Smooth muscle cell (in vitro differentiated cells): Measurements from ENCODE around the gene S100A5. TPM values are rescaled to one million over a fixed set of nuclear protein-coding genes. Genes with fewer than 3 reads are reported as not detected.
A peak's percentile ranks its signal among the peaks of the same experiment; 100 is the strongest.

Source experiments
- DNase-seq: peaks from one replicate; lab custom pipeline; 2025; ENCODE audit not compliant: unreplicated experiment; lab: John Stamatoyannopoulos, UW
- H2AFZ ChIP-seq: fragments of 200-600 bp; sonication (generic); 2 replicates; pipeline ENCODE4 v1.6.0; 2016; ENCODE audit warnings: antibody characterized with exemption, low read depth, mild to moderate bottlenecking
- H3F3A ChIP-seq: fragments of 200-600 bp; sonication (generic); 2 replicates; pipeline ENCODE4 v1.6.0; 2017; ENCODE audit warnings: antibody characterized with exemption, low read depth
- H3K27ac ChIP-seq: fragments of 200-600 bp; sonication (generic); 2 replicates; pipeline ENCODE4 v1.5.1; 2016; ENCODE audit warnings: low read depth, mild to moderate bottlenecking
- H3K27me3 ChIP-seq: fragments of 200-600 bp; sonication (generic); 2 replicates; pipeline ENCODE4 v1.6.1; 2016; ENCODE audit warnings: low read depth, mild to moderate bottlenecking
- H3K36me3 ChIP-seq: fragments of 200-600 bp; sonication (generic); 2 replicates; pipeline ENCODE4 v1.5.1; 2016; ENCODE audit warnings: low read depth
- H3K4me1 ChIP-seq: fragments of 200-600 bp; sonication (generic); 2 replicates; pipeline ENCODE4 v1.5.1; 2016; ENCODE audit warnings: low read depth
- H3K4me2 ChIP-seq: fragments of 200-600 bp; sonication (generic); 2 replicates; pipeline ENCODE4 v1.6.0; 2016; ENCODE audit warnings: mild to moderate bottlenecking
- H3K4me3 ChIP-seq: fragments of 200-600 bp; sonication (generic); 2 replicates; pipeline ENCODE4 v1.5.1; 2016; ENCODE audit warnings: mild to moderate bottlenecking
- H3K79me2 ChIP-seq: fragments of 200-600 bp; sonication (generic); 2 replicates; pipeline ENCODE4 v1.6.0; 2016; ENCODE audit warnings: low read depth, mild to moderate bottlenecking
- H3K9ac ChIP-seq: fragments of 200-600 bp; sonication (generic); 2 replicates; pipeline ENCODE4 v1.6.0; 2016; ENCODE audit warnings: low read depth
- H3K9me3 ChIP-seq: fragments of 200-600 bp; sonication (generic); replicated peaks from 2 replicates; pipeline ENCODE4 v1.5.1; 2016; ENCODE audit warnings: low read depth
- H4K20me1 ChIP-seq: fragments of 200-600 bp; sonication (generic); 2 replicates; pipeline ENCODE4 v1.6.0; 2016; ENCODE audit warnings: low read depth
- CTCF ChIP-seq: fragments of 200-600 bp; sonication (generic); IDR thresholded peaks from 2 replicates; pipeline ENCODE4 v1.5.1; 2017; ENCODE audit warnings: borderline replicate concordance, mild to moderate bottlenecking, antibody characterized with exemption; ENCODE audit not compliant: insufficient read depth, poor library complexity, severe bottlenecking
- WGBS: methylation state at CpG from one replicate; pipeline ENCODE4 v1.1.7; 2016; ENCODE audit warnings: low lambda C conversion rate; 5-methylcytosine and 5-hydroxymethylcytosine counted together
- polyA plus RNA-seq: library from polyadenylated mRNA; unstranded; fragments of >200 nt; fragmentation: Nextera tagmentation; extraction: Ambion mirVana; gene quantifications from 2 replicates; pipeline ENCODE4 v1.2.1, GENCODE V29; 2016
- total RNA-seq: library from RNA; depleted of rRNA; stranded (reverse); fragments of >200 nt; gene quantifications from 2 replicates; pipeline ENCODE4 v1.2.3, GENCODE V29; 2014

The S100A5 gene
- total and polyA plus RNA-seq, 2 experiments from 2014 or later, result 1.6 to 6.2 TPM

DNA sequence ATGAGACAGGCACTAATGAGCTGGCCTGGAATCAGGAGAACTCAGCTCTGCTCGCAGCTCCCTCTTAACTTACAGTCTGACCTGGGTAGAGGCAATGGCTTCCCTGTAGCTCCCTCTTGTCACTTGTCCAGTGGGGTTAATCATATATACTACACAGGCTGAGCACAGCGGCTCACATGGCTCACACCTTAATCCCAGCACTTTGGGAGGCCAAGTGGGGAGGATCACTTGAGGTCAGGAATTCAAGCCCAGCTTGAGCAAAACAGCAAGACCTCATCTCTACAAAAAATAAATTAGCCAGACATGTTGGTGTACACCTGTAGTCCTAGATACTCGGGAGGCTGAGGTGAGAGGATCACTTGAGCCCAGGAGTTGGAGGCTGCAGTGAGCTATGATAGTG, 9.1 kb downstream of the S100A5 start:
- H3K4me1 ChIP-seq, result peaks cover 10% of the 10 kb centered on the region
- no peaks in the 10 kb centered on the region for H3K36me3 ChIP-seq
- DNase-seq, result no peak
- H3K27ac ChIP-seq, result no peak overlapping the region
- H3K9me3 ChIP-seq, result no peaks in the 10 kb centered on the region
- H3K9ac ChIP-seq, result no peak overlapping the region
- TF ChIP-seq CTCF, result no peak
- peaks cover 6% of the 10 kb centered on the region for H4K20me1 ChIP-seq
- 92% methylated on average over 3 of the region's 3 CpGs for WGBS
- no peak overlapping the region for H3K4me2 ChIP-seq
- peaks cover 10% of the 10 kb centered on the region for H3K79me2 ChIP-seq
- H3F3A ChIP-seq, result peaks cover 13% of the 10 kb centered on the region
- H3K27me3 ChIP-seq, result no peaks in the 10 kb centered on the region
- no peak overlapping the region for H2AFZ ChIP-seq
- no peak overlapping the region for H3K4me3 ChIP-seq

DNA sequence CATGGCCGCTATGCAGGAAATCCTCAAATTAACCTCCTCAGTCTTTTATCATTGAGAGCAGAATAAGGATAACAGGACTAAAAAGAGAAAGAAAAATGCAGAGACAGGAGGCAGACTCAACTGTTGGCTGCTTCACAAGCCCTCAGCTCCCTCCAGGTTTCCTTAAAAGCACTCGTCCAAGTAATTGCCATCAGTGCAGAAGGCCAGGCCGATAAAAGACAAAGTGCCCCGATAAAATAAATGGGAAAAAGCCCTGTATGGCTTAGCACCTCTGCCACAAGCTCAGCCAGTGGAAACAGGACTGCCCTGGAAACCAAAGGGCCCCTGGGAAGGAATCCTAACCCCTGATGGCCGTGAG, 13.1 kb downstream of the S100A5 start:
- Histone ChIP-seq H3K9ac (no peak overlapping the region), H3K27ac (peak overlapping the region; percentile 37), H2AFZ (no peak overlapping the region), H3K79me2 (no peaks in the 10 kb centered on the region), H3K4me1 (no peaks in the 10 kb centered on the region), H3K4me3 (no peak overlapping the region), H3K36me3 (no peaks in the 10 kb centered on the region), H3K9me3 (no peaks in the 10 kb centered on the region), H4K20me1 (no peaks in the 10 kb centered on the region), H3K4me2 (no peak overlapping the region), H3K27me3 (no peaks in the 10 kb centered on the region), H3F3A (no peaks in the 10 kb centered on the region)
- TF ChIP-seq CTCF, result no peak
- no peak for DNase-seq
- WGBS, result 70% methylated on average over 5 of the region's 5 CpGs

DNA sequence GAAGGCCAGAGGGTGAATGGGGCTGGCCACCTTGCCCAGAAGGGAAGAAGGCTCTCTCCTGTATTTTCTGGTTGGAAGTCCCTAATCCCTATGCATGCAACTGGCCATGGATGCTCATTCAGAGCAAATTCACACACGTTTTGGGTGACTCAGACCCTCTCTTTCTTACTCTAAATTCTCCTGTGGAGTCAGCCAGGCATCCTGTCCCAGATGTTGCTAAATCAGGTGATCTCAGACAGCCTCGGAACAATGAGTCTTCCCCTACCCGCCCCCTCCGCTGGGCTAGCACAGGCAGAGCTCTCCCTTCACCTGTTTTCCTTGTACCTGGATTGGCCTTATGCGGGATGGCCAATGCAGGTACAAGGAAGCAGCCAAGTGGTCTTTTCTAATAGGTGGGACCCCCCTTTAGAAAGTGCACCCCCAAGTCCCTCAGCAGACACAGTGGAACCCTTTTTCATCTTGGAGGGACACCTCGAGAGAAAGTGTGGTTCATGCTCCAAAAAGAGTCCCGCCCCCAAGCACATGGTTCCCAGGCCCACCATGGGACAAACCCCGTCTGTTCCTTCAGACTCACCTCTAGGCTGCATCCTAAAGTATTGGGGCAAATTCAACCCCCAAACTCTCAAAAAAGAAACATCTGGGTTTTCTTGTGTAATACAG, 13.6 kb downstream of the S100A5 start:
- Histone ChIP-seq H3F3A (no peaks in the 10 kb centered on the region), H3K79me2 (no peaks in the 10 kb centered on the region), H3K36me3 (no peaks in the 10 kb centered on the region), H3K4me1 (no peaks in the 10 kb centered on the region), H3K4me2 (no peak overlapping the region), H3K27me3 (no peaks in the 10 kb centered on the region), H3K9ac (no peak overlapping the region), H3K4me3 (no peak overlapping the region), H2AFZ (no peak overlapping the region), H4K20me1 (no peaks in the 10 kb centered on the region), H3K9me3 (no peaks in the 10 kb centered on the region), H3K27ac (peak overlapping the region; percentile 68)
- no peak for DNase-seq
- 74% methylated on average over 8 of the region's 8 CpGs for WGBS
- no peak for TF ChIP-seq CTCF

DNA sequence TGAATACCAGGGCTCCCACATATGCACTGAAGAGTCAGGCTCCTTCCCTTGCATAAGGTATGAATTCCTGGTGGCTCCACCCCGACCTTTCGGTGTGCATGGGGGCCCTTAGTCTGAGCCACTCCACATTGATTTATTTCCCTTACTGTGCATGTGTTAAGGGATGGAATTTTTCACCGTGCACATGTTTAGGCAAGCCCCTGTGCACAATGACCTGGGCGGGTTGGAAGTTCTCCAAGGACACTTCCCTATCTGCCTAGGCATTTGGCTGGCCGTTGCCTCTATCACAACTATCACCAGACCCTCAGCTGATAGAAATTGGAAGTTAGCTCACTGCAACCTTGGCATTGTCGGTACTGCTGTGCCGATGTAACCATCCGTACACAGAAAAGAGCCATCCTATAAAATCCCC, 14.6 kb downstream of the S100A5 start:
- Histone ChIP-seq H3K27ac (peak overlapping the region; percentile 68), H3K36me3 (no peaks in the 10 kb centered on the region), H3F3A (no peaks in the 10 kb centered on the region), H2AFZ (no peak overlapping the region), H3K79me2 (no peaks in the 10 kb centered on the region), H3K9ac (no peak overlapping the region), H3K4me1 (no peaks in the 10 kb centered on the region), H3K27me3 (no peaks in the 10 kb centered on the region), H3K9me3 (no peaks in the 10 kb centered on the region), H3K4me2 (no peak overlapping the region), H3K4me3 (no peak overlapping the region), H4K20me1 (no peaks in the 10 kb centered on the region)
- 80% methylated on average over 8 of the region's 8 CpGs for WGBS
- no peak for TF ChIP-seq CTCF
- no peak for DNase-seq
